ENCODE data around the gene ZNF530.

- TF ChIP-seq CTCF (IDR thresholded peaks at IDR 0.05; ENCODE audit: insufficient read depth, low read length), result no peak
- no peak for TF ChIP-seq SPI1 (IDR thresholded peaks at IDR 0.05; ENCODE audit: borderline replicate concordance, low read depth)
- no peak for TF ChIP-seq GABPA (IDR thresholded peaks at IDR 0.05; ENCODE audit: low read depth)
Observed at GRCh38 chr19:57563547-57563946, 36.1 kb upstream of the ZNF530 start.

All from HL-60 (cell line).